HEK293T (cell line): ENCODE measurements around the gene MFSD2A.

Source experiments
- BHLHE40 ChIP-seq: fragments of 450-650 bp; IDR thresholded peaks from 2 replicates; pipeline ENCODE4 v1.6.1; 2016; ENCODE audit warnings: mild to moderate bottlenecking, moderate library complexity, borderline replicate concordance
- FOXA1 ChIP-seq: fragments of 450-650 bp; IDR thresholded peaks from 2 replicates; pipeline ENCODE4 v1.6.1; 2016; ENCODE audit warnings: mild to moderate bottlenecking
- FOXK2 ChIP-seq: fragments of 450-650 bp; IDR thresholded peaks from 2 replicates; pipeline ENCODE4 v1.6.1; 2016; ENCODE audit warnings: mild to moderate bottlenecking
- FOXM1 ChIP-seq: fragments of 450-650 bp; IDR thresholded peaks from 2 replicates; pipeline ENCODE4 v1.6.1; 2017; ENCODE audit warnings: mild to moderate bottlenecking, borderline replicate concordance
- SP1 ChIP-seq: fragments of 450-650 bp; IDR thresholded peaks from 2 replicates; pipeline ENCODE4 v1.6.1; 2017
- SUZ12 ChIP-seq: fragments of 450-650 bp; IDR thresholded peaks from 2 replicates; pipeline ENCODE4 v1.6.1; 2016; ENCODE audit warnings: mild to moderate bottlenecking
- TF ChIP-seq, protein P1 (sequence below): fragments of 450-650 bp; IDR thresholded peaks from 2 replicates; pipeline ENCODE4 v1.6.1; 2016

GRCh38 chr1:39925721-39926342 is 29.1 kb upstream of the MFSD2A start:
- TF ChIP-seq SUZ12 (no peak), SP1 (no peak), FOXK2 (no peak), FOXM1 (no peak), FOXA1 (no peak), BHLHE40 (no peak)
- TF ChIP-seq, protein P1, sequence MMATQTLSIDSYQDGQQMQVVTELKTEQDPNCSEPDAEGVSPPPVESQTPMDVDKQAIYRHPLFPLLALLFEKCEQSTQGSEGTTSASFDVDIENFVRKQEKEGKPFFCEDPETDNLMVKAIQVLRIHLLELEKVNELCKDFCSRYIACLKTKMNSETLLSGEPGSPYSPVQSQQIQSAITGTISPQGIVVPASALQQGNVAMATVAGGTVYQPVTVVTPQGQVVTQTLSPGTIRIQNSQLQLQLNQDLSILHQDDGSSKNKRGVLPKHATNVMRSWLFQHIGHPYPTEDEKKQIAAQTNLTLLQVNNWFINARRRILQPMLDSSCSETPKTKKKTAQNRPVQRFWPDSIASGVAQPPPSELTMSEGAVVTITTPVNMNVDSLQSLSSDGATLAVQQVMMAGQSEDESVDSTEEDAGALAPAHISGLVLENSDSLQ = no peak
